Mucosa of gallbladder (tissue), 1 donor: ENCODE data around the gene ZCCHC14. TPM values are rescaled to one million over a fixed set of nuclear protein-coding genes. Genes with fewer than 3 reads are reported as not detected.
"Not testable (repeated sequence)": the region's sequence is repeated elsewhere in the genome, so short reads cannot be mapped to it uniquely, and the experiment has no call there.

ENCODE experiments used
- DNase-seq: peaks from one replicate; pipeline ENCODE4 v3.0.0-alpha.2; 2020; ENCODE audit warnings: low spot score
- total RNA-seq: library from RNA; stranded (reverse); gene quantifications from one replicate; pipeline ENCODE4 v1.2.1, GENCODE V29; 2021
- donor health status: DM: no; HTN: no; CAD: no.

ZCCHC14 gene
- total RNA-seq, 1 donor from 2014 or later, result 25.1 TPM

DNA sequence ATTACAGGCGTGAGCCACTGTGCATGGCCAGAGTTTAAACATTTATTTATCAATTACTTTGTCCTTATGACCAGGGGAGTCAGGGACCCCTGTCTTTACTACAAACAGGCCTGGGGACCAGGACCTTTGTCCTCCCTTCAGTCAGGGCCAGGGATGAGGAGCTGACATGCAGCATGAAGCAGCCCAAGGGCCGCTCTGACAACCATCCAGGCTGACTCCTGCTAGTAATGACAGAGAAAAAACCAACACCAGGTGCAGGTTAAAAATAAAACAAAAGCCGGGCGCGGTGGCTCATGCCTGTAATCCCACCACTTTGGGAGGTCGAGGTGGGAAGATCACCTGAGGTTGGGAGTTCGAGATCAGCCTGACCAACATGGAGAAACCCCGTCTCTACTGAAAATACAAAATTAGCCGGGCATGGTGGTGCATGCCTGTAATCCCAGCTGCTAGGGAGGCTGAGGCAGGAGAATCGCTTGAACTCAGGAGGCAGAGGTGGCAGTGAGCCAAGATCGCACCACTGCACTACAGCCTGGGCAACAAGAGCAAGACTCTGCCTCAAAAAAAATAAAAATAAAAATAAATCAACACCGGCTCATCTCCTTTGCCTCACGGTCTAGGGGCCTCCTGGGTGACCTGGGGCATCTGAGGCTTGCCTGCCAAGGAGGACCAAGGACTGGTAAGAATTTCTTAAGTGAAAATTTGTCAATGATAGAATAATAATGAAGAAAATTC is 129.8 kb downstream of the ZCCHC14 start:
- not testable (repeated sequence) for DNase-seq

DNA sequence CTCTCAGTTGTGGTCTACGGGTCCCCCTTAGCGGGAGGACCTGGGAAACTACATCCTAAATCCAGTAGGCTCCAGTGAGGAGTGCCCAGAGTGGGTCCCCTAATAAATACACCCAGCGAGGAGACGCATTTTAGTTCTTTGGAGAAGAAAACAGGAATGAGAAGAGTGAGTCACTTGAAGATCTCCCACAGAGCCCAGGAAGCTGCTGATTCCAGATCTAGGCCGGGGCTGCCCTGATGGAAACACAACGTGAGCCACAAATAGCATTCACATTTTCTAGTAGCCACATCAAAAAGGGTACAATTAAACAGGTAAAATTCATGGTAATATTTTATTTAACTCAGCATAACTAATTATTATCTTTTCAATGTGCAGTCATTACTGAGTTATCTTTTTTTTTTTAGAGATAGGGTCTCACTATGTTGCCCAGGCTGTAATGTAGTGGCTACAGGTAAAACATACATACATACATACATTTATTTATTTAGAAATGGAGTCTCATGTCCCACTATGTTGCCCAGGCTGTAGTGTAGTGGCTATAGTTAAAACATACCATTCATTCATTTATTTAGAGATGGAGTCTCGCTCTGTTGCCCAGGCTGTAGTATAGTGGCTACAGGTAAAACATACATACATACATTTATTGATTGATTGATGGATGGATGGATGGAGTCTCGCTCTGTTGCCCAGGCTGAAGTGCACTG is 130.8 kb downstream of the ZCCHC14 start:
- DNase-seq, result no peak

DNA sequence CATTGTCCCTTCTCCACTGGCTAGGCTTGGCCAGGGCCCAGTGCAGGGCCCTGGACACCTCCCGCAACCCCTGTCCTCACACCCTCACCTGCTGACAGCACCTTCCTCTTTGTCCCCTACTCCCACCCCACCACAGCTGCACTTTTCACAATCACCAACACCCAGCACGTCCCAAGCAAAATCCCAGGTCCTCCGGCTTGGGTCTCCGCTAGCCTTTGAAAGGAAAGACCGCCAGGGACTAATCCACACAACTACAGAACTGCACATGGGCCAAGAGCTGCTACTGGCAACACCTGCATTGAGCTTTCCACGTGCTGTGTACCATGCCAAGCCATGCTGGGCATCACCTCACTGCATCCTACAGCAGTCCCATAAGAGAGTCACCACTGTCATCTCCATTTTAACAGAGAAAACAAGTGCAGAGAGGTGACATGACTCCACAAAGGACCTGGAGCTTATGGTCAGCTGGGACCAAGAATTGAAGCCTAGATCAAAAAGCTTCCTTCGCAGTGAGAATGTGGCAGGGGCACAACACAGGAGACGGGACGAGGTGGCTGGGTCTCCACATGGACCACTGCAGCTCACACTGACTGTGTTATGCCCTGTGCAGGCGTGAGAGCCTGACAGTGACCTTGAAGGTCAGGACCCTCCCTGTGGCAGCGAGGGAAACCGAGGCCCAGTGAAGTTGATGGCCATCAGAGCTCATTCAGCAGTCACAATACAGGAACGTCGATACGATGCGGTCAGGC is 131.8 kb downstream of the ZCCHC14 start:
- DNase-seq, result no peak

DNA sequence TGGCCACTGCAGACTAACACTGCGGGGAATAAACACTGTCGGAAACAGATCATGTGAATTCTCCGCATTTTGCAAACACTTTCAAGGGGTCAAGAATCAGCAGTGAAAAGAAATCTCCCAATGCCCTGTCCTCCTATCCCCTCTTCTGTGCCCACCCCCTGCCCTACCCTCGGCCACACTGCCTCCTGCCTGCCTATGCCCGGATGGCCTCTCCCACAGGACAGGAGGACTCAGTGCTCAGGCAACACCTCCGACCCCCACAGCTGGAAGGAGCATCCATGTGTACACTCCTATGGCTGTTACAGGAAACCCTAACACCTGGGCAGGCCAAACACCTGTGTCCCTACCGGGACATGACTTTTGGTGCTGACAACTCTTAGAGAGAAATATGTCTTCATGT is 133.7 kb downstream of the ZCCHC14 start:
- no peak for DNase-seq

DNA sequence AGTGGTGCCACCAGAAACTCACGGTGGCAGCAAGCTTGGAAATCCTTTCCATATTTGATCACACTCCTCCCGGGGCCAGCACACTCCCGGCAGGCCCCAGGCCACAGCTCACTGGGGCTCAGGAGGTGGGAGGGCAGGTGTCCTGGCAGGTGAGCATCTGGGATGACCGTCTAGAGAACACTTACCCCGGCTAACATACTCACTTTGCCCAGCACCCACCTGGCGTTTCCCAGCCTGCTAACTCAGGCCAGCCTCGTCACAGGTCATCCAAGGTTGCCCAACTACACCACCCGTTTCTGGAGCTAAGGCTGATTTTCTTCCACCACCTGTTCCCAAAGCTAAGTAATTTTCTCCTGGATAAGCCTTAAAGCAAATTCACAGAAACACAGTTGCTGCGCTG is 134.1 kb downstream of the ZCCHC14 start:
- no peak for DNase-seq

DNA sequence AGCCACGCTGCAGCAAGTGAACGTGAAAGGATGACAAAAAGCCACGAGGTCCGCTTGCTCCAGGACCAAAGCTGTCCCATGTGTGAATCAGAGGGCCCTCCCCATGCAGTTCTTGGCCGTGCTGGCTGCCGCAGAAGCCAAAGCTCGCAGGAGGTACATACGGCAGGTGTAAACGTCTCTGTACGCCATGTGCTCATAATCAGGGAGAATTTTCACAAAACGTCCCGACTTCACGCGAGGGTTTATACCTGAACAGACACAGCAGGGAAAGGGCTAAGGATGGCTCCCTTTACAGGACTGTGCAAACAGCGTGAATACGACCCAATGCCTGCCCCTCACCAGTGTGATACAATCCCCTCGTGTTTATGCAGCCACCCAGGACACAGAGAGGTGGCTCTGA is 134.6 kb downstream of the ZCCHC14 start:
- DNase-seq, result no peak

DNA sequence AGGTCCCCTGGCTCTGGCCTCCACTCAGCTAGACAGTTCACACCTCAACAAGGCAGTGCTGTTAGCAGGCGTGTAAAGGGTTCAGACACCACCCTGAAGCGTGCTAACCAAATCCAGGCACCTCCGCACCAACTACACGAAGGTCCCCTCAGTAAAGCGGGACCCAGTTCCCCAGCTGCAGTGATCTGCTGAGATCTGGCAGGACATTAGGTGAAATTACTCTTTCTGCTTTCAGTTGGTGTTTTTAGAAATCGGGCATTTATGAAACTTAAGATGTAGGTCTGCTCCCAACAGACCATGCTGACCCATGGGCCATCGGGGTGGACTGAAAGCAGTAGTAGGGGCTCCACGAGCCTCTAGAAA is 136.4 kb downstream of the ZCCHC14 start:
- no peak for DNase-seq

Other genes starting within 250 kb of the ZCCHC14 start
- 2.2 TPM for gene C16orf95, start 175.6 kb downstream of the ZCCHC14 start, total RNA-seq
- gene FBXO31, start 109.2 kb downstream of the ZCCHC14 start, total RNA-seq, result 36.7 TPM
- 55.9 TPM for gene MAP1LC3B, start 100.7 kb downstream of the ZCCHC14 start, total RNA-seq
- gene JPH3, start 109.5 kb upstream of the ZCCHC14 start, total RNA-seq, result 0.32 TPM